ENCODE measurements around the gene ZNF829. TPM values are rescaled to one million over a fixed set of nuclear protein-coding genes. Genes with fewer than 3 reads are reported as not detected.

ZNF829 gene
- total and polyA plus RNA-seq, 10 of the 15 experiments (the other 5 are each of a cell fraction or from before 2014, with no cell fraction given) = 0.08 to 0.63 (median 0.22) TPM

GRCh38 chr19:36850559-36851442, 65.3 kb downstream of the ZNF829 start, which contains the start of gene ZNF345 (continued):
- TF ChIP-seq RCOR1 (conservative IDR thresholded peaks at IDR 0.05; ENCODE audit: low read depth, low read length) = peak; percentile 92; the same call in 1 of the 2 replicates
- no peak for TF ChIP-seq ZBED1 (IDR thresholded peaks at IDR 0.05; ENCODE audit: borderline replicate concordance)
- no peak for TF ChIP-seq FOXK2 (IDR thresholded peaks at IDR 0.05)
- TF ChIP-seq, protein P1, sequence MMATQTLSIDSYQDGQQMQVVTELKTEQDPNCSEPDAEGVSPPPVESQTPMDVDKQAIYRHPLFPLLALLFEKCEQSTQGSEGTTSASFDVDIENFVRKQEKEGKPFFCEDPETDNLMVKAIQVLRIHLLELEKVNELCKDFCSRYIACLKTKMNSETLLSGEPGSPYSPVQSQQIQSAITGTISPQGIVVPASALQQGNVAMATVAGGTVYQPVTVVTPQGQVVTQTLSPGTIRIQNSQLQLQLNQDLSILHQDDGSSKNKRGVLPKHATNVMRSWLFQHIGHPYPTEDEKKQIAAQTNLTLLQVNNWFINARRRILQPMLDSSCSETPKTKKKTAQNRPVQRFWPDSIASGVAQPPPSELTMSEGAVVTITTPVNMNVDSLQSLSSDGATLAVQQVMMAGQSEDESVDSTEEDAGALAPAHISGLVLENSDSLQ (IDR thresholded peaks at IDR 0.05) = no peak
- TF ChIP-seq SIX5 (IDR thresholded peaks at IDR 0.05; ENCODE audit: low read depth, low read length, severe bottlenecking) = peak; percentile 84
- TF ChIP-seq, protein P2, sequence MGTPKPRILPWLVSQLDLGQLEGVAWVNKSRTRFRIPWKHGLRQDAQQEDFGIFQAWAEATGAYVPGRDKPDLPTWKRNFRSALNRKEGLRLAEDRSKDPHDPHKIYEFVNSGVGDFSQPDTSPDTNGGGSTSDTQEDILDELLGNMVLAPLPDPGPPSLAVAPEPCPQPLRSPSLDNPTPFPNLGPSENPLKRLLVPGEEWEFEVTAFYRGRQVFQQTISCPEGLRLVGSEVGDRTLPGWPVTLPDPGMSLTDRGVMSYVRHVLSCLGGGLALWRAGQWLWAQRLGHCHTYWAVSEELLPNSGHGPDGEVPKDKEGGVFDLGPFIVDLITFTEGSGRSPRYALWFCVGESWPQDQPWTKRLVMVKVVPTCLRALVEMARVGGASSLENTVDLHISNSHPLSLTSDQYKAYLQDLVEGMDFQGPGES (IDR thresholded peaks at IDR 0.05) = no peak
- TF ChIP-seq NR2C2 (IDR thresholded peaks at IDR 0.05; ENCODE audit: borderline replicate concordance, control insufficient read depth, insufficient read length, low read depth) = no peak
- TF ChIP-seq, protein P3, sequence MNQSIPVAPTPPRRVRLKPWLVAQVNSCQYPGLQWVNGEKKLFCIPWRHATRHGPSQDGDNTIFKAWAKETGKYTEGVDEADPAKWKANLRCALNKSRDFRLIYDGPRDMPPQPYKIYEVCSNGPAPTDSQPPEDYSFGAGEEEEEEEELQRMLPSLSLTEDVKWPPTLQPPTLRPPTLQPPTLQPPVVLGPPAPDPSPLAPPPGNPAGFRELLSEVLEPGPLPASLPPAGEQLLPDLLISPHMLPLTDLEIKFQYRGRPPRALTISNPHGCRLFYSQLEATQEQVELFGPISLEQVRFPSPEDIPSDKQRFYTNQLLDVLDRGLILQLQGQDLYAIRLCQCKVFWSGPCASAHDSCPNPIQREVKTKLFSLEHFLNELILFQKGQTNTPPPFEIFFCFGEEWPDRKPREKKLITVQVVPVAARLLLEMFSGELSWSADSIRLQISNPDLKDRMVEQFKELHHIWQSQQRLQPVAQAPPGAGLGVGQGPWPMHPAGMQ (IDR thresholded peaks at IDR 0.05; ENCODE audit: borderline replicate concordance) = peak; percentile 20; the same call in 1 of the 2 replicates
- TF ChIP-seq CHD4 (IDR thresholded peaks at IDR 0.05) = no peak
- TF ChIP-seq YBX1 (IDR thresholded peaks at IDR 0.05) = no peak
- TF ChIP-seq HCFC1 (IDR thresholded peaks at IDR 0.05; ENCODE audit: low read length) = peak; percentile 86
- TF ChIP-seq CBFB (IDR thresholded peaks at IDR 0.05; ENCODE audit: low read depth) = 0 out of 2 replicates have a peak, but pooled peaks have one; percentile 75
- TF ChIP-seq CEBPB (IDR thresholded peaks at IDR 0.05; ENCODE audit: borderline replicate concordance in 1 of 2, low read depth in 2 of 2, low read length in 2 of 2) = no peak
- TF ChIP-seq MTA3 (IDR thresholded peaks at IDR 0.05; ENCODE audit: borderline replicate concordance, low read length) = no peak
- no peak for TF ChIP-seq SREBF2 (IDR thresholded peaks at IDR 0.05; ENCODE audit: low read length)
- TF ChIP-seq SPI1 (IDR thresholded peaks at IDR 0.05; ENCODE audit: borderline replicate concordance, insufficient read depth, low read depth, low read length) = no peak
- TF ChIP-seq, protein P4, sequence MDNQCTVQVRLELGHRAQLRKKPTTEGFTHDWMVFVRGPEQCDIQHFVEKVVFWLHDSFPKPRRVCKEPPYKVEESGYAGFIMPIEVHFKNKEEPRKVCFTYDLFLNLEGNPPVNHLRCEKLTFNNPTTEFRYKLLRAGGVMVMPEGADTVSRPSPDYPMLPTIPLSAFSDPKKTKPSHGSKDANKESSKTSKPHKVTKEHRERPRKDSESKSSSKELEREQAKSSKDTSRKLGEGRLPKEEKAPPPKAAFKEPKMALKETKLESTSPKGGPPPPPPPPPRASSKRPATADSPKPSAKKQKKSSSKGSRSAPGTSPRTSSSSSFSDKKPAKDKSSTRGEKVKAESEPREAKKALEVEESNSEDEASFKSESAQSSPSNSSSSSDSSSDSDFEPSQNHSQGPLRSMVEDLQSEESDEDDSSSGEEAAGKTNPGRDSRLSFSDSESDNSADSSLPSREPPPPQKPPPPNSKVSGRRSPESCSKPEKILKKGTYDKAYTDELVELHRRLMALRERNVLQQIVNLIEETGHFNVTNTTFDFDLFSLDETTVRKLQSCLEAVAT (IDR thresholded peaks at IDR 0.05) = 0 out of 2 replicates have a peak, but pooled peaks have one; percentile 43

All from GM12878 (cell line).